GM19455 (cell line): ENCODE results near the gene AP2A2.

Source experiments
- ATAC-seq: cut with Tn5 transposase; IDR thresholded peaks from one replicate; pipeline ENCODE4 v1.9.1; 2021; ENCODE audit not compliant: unreplicated experiment

Gene AP2A2

DNA sequence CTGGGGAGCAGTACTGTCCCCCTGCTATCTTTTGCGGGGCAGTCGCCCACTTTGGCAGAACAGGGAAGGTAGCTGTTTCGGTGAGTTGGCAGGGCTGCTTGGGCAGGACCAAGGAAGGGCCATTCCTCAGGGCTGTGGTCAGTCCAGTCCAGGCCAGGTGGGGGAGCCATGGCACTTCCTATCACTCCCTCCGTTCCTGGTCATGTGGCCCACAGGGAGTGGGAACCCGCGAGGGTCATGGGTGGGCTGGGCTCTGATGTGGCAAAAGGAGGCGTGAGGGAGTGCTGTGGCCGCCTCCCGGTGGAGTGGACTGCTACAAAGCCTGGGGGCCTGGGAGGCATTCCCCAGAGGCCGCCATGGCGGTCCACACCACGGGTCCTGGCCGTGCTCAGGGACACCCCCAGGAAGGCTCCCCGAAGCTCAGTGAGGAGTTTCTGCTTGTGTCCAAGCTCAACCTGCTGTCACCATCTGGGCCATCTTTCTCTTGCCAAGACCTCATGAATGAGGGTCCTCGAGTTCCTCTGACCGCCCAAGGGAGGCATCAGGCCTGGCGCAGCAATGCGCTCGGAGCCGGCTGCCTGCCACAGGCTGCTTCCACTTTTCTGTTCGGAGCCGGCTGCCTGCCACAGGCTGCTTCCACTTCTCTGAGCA is 27.0 kb upstream of the AP2A2 start:
- no peak for ATAC-seq

DNA sequence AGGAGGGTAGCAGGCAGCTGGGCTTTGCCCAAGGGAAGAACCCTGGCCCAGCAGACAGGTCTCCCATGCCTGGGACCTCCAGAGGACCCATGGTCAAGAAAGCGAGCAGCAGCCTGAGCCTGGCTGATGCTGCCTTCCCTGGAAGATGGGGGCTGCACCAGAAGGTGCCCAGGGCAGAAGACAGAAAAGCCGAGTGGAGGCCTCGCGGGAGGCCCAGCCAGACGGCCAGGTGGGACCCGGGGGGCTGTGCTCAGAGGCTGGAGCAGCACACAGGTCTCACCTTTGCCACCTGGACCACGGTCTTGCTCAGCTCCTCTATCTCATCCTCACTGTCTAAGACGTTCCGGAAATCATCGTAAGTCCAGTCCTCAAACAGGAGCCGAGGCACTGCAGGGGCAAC is 25.9 kb upstream of the AP2A2 start:
- no peak for ATAC-seq

DNA sequence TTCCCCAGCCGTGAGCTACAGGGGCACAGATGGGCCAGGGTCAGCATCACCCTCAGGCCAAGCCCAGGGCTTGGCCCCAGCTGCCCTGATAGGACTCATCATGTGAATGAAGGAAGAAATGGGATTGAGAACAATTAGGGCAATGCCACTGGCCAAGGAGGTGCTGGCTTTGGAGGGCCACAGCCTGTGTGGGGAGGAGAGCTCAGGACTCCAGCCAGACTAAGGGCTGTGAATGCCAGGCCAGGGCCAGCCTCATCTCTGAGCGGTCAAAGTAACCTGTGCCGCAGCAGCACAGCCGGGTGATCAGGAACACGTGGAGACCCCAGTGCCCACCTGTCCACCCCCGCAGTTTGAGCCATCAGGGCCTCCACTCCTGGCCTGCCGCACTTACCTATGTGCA is 25.1 kb upstream of the AP2A2 start:
- ATAC-seq = no peak

DNA sequence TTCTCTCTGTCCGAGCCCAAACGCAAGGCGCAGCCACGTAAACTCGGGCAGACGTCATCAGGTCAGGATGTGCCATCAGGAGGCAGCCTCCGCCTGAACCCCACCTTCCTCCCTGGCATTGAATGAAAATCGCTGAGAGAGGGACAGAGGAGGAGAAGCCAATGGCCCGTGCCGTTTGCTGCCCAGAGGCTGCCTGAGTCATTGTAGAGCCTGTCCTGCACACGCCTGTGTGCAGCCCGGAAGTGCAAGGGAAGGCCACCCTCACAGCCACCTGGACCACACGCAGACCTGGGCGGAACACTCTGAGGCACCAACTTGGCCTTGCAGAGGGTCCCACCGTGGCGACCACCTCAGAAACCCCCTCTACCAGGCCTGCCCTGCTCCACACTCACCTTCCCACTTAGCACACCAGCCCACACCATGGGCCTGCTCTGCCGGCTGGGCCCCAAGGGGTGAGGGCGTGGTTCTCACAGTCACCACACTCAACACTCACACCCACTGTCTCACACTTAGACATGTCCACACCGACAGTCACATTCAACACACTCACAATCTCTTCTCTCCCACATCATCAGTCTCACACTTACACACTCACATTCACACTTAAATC is 24.1 kb upstream of the AP2A2 start:
- no peak for ATAC-seq

DNA sequence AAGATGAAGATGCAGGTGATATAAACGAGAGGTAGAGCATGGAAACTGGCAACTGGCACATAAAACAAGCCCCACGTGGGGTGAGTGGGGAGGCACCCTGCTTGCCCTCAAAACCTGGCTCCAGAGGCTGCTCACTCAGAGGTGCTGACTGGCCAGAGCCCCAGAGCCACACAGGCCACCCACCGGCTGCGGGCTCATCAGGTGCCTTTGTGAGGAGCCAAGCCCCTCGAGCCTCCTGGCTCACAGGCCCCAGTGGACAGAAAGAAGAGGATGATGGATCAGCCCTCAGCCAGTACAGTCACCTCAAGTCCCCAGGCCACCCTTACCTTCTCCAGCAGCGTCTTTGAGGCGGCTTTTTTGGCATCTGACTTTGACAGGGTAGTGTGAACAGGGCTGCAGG is 21.3 kb upstream of the AP2A2 start:
- no peak for ATAC-seq

DNA sequence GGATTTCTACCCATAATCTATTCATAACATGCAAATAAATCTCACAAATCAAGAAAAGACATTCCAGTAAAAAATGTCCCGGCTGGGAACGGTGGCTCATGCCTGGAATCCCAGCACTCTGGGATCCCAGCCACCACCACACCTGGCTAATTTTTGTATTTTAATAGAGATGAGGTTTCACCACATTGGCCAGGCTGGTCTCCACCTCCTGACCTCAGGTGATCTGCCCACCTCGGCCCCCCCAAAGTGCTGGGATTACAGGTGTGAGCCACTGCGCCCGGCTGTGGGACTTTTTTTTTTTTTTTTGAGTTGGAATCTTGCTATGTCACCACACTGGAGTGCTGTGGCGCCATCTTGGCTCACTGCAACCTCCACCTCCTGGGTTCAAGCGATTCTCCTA is 19.7 kb upstream of the AP2A2 start:
- no peak for ATAC-seq

DNA sequence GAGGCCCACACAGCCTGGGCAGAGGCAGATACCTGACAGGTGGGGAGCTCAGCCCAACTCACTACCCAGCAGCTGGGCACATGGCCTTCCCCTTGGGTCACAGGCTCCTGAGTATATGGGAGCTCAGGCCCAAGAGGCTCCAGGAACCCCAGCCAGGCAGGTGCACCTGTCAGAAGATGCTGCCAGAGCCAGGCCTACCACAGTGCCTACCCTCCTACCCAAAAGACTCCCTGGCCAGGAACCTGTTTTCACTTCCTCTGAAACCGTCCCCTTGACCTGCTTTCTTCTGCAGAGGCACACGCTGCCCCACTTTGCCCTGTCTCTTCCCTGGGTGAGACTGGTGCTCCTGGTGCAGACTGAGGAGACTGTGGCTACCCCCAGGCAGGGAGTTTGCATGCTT is 18.0 kb upstream of the AP2A2 start:
- ATAC-seq = no peak

DNA sequence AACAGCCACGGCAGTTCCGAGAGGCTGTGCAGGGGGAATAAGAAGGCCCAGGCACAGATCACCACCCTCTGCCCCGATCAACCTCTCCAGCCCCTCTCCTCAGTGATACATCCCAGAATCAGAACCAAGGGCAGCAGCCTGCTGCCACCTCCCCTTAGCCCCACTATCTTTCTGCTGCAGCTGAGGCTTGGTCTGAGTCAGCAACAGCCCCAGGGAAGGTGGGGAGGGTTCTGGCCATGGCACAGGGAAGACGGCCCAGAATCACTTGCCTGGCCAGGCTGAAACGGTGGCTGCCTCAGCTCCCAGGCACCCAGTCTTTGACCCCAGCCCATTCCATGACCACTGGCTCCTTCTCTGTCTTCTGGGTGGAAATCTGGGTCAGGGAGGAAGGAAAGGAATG is 17.4 kb upstream of the AP2A2 start:
- ATAC-seq = no peak

DNA sequence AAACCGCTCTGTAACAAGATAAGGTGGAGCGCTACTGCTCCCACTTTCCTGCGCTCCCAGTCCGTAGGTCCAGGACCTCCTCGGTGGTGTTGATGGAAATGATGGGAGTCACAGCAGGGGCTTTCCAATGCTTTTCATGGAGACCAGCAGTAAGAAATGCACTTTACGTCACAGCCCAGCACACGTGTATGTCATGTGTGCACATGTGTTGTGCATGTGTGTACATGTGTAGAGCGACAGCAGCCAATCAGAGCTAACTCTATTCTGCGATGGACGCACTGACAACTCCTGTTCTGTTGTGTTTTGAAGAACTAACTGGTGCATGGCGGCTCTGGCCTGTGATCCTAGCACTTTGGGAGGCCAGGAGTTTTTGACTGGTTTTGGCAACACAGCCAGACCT is 16.3 kb upstream of the AP2A2 start:
- ATAC-seq = no peak

DNA sequence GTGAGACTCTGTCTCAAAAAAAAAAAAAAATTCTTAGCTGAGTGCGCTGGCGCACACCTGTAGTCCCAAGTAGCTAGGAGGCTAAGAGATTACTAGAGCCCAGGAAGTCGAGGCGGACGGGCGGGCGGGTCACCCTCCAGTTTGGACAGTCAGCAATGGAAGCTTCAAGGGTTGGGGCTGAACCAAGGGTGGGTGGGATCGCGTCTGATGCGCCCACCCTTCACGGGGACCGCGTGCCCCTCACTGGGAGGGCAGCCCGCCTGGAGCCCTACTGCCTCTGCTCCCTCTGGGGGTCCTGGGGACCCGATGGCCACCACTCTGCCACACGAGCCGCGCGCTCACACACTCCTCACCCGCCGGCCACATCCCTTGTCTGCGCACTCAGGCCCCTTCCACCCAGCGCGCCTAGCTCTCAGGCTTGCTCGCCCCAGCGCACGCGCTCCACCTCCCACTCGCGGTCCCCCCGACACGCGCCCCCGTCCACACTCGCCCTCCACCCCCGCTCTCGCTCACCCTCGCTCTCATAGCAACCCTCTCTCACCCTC is 15.6 kb upstream of the AP2A2 start:
- peak; percentile 7 for ATAC-seq

DNA sequence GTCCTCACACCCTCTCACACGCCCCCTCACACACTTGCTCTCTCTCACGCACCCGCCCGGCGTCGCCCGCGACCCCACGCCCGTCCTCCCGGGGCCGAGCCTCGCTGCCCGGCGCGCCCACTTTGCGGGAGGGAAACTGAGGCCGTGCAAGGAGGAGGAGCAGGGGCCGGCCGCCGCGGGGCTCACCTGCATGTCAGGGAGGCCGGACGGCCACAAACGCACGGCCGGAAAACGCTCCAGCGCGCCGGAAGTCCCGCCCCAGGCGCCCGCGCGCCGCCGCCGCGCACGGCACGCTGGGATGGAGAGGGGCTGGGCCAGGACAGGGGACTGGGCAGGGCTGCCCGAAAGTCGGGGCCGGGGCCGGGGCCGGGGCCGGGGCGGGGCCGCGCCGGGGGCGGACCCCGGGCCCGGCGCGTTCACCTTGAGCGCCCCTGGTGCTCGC is 15.1 kb upstream of the AP2A2 start, which contains the start of gene CHID1:
CHID1 (minus strand) TSS at position 222 of the 442 bp plus-strand sequence. CDS start 5,994 bp downstream, outside the sequence.
- peak; percentile 81 for ATAC-seq

DNA sequence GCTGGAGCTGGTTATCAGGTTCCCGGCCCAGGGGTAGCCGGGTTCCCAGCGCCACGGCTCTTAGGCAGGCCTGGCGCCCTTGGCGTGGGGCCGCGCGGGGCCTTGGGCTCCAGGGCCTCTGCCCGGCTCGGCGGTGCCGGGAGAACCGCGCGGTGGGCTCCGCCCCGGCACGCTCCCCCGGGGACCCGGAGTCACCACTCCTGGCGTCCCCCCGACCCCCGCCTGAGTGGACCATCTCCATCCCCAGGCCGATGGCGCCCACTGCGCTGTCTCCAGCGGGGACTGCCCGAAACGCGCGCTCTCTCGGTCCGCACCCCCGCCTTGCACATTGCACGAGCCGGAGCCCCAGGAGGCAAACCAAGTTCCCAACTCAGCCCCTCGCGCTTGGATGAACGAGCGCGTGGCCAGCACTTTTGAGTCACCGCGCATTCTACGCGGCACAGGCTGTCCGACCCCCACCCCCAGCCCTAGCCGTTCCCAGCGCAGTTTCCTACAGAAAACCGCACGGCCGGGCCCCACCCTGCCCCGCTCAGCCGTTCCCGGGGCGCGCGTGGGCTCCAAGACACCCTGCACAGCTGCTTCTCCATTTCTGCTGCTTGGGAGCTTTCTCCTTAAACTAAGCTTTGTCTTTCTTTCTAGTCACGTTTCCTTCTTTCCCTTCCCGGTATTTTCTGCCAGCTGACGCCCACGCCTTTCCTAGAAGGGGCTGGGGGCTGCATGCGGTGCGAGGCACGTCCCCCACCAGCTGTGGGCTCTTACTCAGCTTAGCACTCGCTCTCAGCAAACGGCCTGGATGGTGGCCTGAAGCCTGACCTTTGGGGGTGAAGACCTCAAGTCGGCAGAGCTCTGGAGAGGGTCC is 14.4 kb upstream of the AP2A2 start:
- peak; percentile 26 for ATAC-seq

DNA sequence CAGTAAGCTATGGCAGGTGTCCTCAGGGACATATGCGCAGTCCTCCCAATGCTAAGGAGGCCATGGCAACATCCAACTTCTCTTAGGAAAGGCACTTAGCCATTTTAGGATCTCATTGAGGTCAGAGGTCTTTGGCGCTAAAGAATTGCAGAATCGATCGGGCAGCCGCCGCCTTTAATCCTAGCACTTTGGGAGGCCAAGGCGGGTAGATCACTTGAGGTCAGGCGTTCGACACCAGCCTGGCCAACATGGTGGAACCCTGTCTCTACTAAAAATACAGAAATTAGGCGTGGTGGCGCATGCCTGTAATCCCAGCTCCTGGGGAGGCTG is 13.8 kb upstream of the AP2A2 start:
- no peak for ATAC-seq

DNA sequence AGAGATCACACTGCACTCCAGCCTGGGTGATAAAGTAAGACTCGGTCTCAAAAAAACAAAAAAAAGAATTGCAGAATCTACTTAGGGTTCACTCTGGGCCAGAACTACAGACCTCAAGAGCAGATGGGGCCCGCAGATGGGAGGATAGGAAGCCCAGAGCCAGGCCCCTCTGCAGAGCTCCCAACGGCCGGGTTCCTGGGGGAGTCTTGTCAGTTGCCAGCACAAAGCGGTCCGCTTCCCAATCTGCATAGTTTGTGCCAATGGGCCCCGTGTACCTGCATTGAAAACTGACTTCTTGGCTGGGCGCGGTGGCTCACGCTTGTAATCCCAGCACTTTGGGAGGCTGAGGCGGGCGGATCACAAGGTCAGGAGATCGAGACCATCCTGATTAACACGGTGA is 13.4 kb upstream of the AP2A2 start:
- no peak for ATAC-seq

DNA sequence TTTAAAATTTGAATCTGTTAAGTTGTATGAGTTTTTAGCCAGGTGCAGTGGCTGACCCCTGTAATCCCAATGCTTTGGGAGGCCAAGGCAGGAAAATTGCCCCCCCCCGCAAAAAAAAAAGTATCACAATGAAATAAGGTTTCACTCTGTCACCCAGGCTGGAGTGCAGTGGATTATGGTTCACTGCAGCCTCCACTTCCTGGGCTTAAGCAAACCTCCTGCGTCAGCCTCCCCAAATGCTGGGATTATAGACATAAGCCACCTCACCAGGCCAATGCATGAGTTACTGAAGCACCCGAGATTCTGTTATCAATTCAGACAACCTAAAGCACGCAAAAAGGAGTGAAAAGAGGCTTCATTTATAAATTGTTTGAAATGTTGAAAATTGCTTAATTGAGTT is 12.6 kb upstream of the AP2A2 start:
- ATAC-seq = no peak

DNA sequence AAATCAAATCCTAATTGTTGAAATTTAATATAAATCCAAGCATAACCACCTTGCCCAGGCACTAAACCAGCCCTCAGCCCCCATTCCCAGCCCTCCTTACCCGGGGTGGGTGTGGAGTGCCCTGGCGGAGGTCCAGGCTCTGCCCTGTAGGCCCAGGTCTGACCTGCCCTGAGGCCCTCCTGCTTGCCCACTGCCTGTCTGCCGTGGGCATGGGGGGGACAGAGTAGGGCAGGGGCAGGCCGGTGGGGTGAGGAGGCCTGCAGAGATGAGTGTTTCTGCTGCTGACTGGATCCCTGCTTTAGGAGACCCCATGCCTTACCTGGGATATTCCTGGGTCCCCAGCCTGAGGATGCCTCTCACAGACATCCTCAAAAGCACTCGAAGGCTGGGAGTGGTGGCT is 11.5 kb upstream of the AP2A2 start:
- no peak for ATAC-seq

DNA sequence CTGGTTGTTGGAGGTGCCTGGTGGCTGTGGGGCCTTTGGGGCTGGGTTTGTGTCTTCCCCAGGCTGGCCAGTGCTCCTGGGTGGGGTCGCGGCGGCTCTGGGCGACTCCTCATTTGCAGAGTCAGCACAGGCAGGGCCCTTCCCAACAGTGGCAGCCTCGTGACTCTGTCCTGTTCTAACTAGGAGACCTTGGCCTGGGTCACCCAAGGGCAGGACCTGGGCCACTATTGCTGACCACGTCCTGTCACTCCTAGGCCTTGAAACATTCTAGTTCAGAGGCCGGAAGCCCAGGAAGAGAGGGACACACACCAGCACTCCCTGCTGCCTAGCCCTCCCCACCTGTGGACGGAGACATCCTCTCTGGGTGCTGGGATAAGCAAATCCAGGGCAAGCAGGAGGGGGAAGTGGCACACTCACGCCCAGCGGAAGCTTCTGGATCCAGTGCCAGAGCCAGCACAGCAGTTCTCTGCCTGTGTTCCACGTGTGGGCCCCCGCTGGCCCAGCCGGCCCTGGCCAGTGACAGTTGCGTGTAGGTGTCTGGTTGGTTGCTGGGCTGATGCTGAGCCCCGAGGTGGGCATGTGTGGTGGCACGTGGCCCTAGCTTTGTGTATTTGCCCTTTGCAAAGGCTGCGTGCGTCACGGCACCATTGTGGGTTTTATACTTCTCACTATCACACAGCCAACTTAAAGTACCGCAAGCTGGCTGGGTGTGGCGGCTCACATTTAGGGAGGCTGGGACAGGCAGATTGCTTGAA is 10.7 kb upstream of the AP2A2 start:
- no peak for ATAC-seq

DNA sequence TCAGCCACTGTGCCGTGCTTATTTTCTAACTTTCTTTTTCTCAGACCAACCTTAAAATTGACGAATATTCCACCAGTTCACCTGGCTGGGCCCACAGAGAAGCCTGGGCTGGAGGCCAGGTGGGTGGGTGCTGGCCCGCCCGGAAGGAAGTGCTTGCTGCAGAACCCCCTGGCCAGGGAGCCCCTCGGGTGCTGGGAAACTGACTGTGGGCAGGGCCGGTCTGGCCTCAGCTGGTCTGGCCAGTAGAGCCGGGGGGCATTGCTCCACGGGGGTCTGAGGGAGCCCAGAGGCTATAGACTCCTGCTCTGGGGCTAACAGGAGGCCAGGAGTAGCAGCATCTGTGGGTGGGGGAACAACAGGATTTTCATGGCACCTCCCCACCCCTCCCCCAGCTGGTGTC is 8.2 kb upstream of the AP2A2 start:
- no peak for ATAC-seq

DNA sequence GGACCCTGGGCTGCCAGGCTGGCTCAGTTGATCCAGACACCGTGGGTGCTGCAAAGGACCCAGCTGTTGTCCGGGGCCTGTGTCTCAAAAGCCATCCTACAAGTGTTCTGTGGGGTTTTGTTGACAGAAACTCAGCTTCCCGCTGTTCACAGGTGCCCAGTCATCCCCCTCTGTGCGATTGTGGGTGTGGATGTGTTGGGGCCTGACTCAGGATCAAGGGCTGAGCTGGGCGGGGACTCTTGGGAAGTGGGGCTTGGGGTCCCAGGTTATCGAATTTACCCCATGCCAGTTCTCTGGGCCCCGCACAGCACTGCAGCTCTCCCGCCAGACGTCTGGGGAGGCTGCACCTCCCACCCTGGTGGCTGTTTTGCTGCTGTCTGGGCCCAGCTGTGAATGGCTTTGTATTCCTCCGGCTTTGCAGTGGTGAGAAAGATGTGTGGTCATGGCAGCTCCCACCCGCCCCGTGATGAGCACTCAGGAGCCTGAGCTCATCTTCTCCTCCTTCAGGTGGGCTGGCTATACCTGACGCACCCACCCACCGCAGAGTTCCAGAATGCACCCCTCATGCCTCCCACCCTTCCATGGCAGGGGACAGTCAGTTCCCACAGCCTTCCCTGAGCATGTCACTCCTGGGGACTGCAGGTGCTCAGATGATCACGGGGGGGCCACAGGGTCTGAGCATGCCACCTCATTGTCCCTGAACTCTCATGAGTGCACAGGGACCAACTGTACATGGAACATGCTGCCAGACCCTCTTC is 3.6 kb upstream of the AP2A2 start:
- no peak for ATAC-seq

DNA sequence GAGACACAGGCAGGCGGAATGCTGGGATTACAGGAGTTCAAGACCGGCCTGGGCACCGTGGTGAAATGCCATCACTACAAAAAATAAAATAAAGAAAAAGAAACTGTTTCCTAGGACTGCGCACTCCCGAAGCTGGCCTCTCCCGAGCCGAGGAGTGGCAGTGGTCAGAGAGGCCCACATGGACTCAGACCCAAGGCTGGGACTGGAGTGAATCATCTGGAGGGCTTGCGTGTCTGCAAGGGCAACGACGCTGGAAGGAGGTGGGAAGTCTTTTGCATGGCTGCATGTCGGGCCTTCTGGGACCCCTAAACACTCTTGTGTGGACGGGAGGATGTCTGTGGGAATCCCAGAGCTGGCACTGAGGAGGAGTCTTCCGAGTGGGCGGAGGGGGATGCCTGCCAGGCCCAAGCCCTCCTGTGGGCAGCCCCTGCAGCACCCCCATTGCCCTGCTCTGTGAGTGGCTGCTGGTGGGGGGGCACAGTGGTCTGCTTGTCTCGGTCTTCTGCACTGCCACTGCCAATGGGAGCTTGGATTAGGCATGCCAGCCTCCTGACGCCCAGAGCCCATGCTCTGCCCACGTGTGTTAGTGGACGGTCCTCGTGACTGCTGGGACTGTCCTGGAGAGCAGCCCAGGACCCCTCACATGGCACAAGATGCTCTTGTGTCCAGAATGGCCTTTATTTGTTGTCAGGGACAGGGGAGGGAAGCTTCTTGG is 1.8 kb upstream of the AP2A2 start:
- ATAC-seq = no peak
